Panc1 (cell line): Measurements from ENCODE around the gene FAM200B. TPM values are rescaled to one million over a fixed set of nuclear protein-coding genes. Genes with fewer than 3 reads are reported as not detected.

Experiments
- ATAC-seq: fragments of 200-7000 bp; cut with Tn5 transposase; 2 replicates; pipeline ENCODE4 v1.9.1; 2020; ENCODE audit warnings: mild to moderate bottlenecking, moderate library complexity
- BruUV-seq: library from RNA; stranded (reverse); fragments of 400-500 nt; replicated peaks from 2 replicates; lab custom pipeline; 2021; lab: Mats Ljungman, UMichigan
- CTCF ChIA-PET: fragments of 300-600 bp; sonication (Branson Sonifier 250); formaldehyde crosslinking; loops from one replicate; lab custom pipeline; 2022; ENCODE audit warnings: antibody characterized with exemption; lab: Charles Lee
- POLR2A ChIA-PET: fragments of 300-600 bp; sonication (Branson Sonifier 250); formaldehyde crosslinking; loops from one replicate; lab custom pipeline; 2022; ENCODE audit warnings: antibody characterized with exemption; lab: Charles Lee
- DNase-seq: peaks from one replicate; pipeline ENCODE4 v3.0.0-alpha.2; 2010; ENCODE audit warnings: low read depth, low spot score
- H3K27ac ChIP-seq: 2 replicates; pipeline ENCODE4 v1.5.1; 2011; ENCODE audit warnings: mild to moderate bottlenecking, low read length, inconsistent platforms
- H3K27me3 ChIP-seq: fragments of 200-500 bp; sonication (Bioruptor generic); 2 replicates; pipeline ENCODE4 v1.6.0; 2014; ENCODE audit warnings: low read length, inconsistent platforms; ENCODE audit not compliant: control insufficient read depth, insufficient read depth
- H3K36me3 ChIP-seq: fragments of 200-500 bp; sonication (Bioruptor generic); 2 replicates; pipeline ENCODE4 v1.5.1; 2014; ENCODE audit warnings: inconsistent platforms, mild to moderate bottlenecking, low read length, moderate library complexity; ENCODE audit not compliant: control insufficient read depth, insufficient read depth
- H3K4me1 ChIP-seq: 2 replicates; pipeline ENCODE4 v1.5.1; 2011; ENCODE audit warnings: inconsistent platforms, mild to moderate bottlenecking, low read length, moderate library complexity; ENCODE audit not compliant: control insufficient read depth, insufficient read depth
- H3K4me3 ChIP-seq, 2 experiments: 2 replicates each; pipeline ENCODE4 v1.5.1; 2011 to 2012; ENCODE audit warnings: low read depth in 2 of 2, low read length in 2 of 2, mild to moderate bottlenecking in 2 of 2, inconsistent platforms in 1 of 2, moderate library complexity in 1 of 2
- H3K9me3 ChIP-seq: fragments of 200-500 bp; sonication (Bioruptor generic); 2 replicates; pipeline ENCODE4 v1.5.1; 2014; ENCODE audit warnings: low read depth, mild to moderate bottlenecking, inconsistent platforms, low read length, moderate library complexity; ENCODE audit not compliant: control insufficient read depth, insufficient read depth
- POLR2AphosphoS5 ChIP-seq: IDR thresholded peaks from 2 replicates; pipeline ENCODE4 v1.6.1; 2012; ENCODE audit warnings: mild to moderate bottlenecking, low read depth, low read length, moderate library complexity
- SIN3A ChIP-seq: IDR thresholded peaks from 2 replicates; pipeline ENCODE4 v1.6.1; 2012; ENCODE audit warnings: low read depth, mild to moderate bottlenecking, low read length, moderate library complexity, borderline replicate concordance; ENCODE audit not compliant: insufficient read depth
- TCF7L2 ChIP-seq: IDR thresholded peaks from 2 replicates; pipeline ENCODE4 v1.6.1; 2011; ENCODE audit warnings: mild to moderate bottlenecking, low read depth, low read length, inconsistent platforms
- in situ Hi-C: cut with HindIII; loops from 2 replicates; pipeline ENCODE4 v1.10.0; 2016; ENCODE audit warnings: low sequenced_read_pairs, low pct_unique_long_range_greater_than_20kb
- intact Hi-C: fragments of 100-400 bp; cut with micrococcal nuclease; formaldehyde crosslinking; loops from one replicate; pipeline ENCODE4 v1.10.0; 2022; ENCODE audit not compliant: unreplicated experiment
- total RNA-seq: library from RNA; stranded (reverse); gene quantifications from one replicate; pipeline ENCODE4 v1.2.1, GENCODE V29; 2021; ENCODE audit not compliant: unreplicated experiment
- TF ChIP-seq, protein P1 (sequence below): fragments of 450-650 bp; IDR thresholded peaks from 2 replicates; pipeline ENCODE4 v1.5.1; 2017; ENCODE audit warnings: mild to moderate bottlenecking
- TF ChIP-seq, protein P2 (sequence below), 2 experiments: IDR thresholded peaks; 2 replicates each; pipeline ENCODE4 v1.6.1; 2011 to 2012; ENCODE audit warnings: low read depth in 2 of 2, control low read depth in 1 of 2, low read length in 1 of 2, mild to moderate bottlenecking in 1 of 2, moderate library complexity in 1 of 2; ENCODE audit not compliant: insufficient read depth in 1 of 2

The FAM200B gene
- total RNA-seq, 1 experiment from 2014 or later: 15.2 TPM

DNA sequence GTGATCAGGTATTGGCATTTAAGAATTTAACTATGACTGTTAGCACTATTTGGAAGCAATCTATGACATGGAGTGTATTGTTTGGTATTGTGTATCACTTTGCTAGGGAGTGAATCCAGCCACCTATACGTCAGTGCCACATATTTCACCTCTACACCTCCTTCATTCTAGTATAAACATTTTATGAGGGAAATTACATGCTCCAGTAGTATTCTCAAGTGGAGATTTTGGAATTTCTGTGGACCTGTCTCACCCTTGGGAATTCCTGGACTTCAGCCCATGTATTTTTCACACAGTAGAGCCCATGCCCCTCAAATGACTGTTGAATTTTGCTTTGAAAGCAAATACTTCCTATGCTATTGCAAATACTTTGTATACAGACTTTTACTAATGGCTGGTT lies 32.5 kb downstream of the FAM200B start:
- H3K27me3 ChIP-seq: no peaks in the 10 kb centered on the region
- ChIA-PET CTCF (no interaction called here), POLR2A (no interaction called here)
- TF ChIP-seq SIN3A: no peak
- TF ChIP-seq TCF7L2: no peak
- no peak for TF ChIP-seq POLR2AphosphoS5
- TF ChIP-seq, protein P1, sequence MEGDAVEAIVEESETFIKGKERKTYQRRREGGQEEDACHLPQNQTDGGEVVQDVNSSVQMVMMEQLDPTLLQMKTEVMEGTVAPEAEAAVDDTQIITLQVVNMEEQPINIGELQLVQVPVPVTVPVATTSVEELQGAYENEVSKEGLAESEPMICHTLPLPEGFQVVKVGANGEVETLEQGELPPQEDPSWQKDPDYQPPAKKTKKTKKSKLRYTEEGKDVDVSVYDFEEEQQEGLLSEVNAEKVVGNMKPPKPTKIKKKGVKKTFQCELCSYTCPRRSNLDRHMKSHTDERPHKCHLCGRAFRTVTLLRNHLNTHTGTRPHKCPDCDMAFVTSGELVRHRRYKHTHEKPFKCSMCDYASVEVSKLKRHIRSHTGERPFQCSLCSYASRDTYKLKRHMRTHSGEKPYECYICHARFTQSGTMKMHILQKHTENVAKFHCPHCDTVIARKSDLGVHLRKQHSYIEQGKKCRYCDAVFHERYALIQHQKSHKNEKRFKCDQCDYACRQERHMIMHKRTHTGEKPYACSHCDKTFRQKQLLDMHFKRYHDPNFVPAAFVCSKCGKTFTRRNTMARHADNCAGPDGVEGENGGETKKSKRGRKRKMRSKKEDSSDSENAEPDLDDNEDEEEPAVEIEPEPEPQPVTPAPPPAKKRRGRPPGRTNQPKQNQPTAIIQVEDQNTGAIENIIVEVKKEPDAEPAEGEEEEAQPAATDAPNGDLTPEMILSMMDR: no peak
- TF ChIP-seq, protein P2, sequence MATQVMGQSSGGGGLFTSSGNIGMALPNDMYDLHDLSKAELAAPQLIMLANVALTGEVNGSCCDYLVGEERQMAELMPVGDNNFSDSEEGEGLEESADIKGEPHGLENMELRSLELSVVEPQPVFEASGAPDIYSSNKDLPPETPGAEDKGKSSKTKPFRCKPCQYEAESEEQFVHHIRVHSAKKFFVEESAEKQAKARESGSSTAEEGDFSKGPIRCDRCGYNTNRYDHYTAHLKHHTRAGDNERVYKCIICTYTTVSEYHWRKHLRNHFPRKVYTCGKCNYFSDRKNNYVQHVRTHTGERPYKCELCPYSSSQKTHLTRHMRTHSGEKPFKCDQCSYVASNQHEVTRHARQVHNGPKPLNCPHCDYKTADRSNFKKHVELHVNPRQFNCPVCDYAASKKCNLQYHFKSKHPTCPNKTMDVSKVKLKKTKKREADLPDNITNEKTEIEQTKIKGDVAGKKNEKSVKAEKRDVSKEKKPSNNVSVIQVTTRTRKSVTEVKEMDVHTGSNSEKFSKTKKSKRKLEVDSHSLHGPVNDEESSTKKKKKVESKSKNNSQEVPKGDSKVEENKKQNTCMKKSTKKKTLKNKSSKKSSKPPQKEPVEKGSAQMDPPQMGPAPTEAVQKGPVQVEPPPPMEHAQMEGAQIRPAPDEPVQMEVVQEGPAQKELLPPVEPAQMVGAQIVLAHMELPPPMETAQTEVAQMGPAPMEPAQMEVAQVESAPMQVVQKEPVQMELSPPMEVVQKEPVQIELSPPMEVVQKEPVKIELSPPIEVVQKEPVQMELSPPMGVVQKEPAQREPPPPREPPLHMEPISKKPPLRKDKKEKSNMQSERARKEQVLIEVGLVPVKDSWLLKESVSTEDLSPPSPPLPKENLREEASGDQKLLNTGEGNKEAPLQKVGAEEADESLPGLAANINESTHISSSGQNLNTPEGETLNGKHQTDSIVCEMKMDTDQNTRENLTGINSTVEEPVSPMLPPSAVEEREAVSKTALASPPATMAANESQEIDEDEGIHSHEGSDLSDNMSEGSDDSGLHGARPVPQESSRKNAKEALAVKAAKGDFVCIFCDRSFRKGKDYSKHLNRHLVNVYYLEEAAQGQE (IDR thresholded peaks at IDR 0.05; ENCODE audit: insufficient read depth in 1 of 2, low read depth in 2 of 2, low read length in 1 of 2): no peak
- no peak overlapping the region for H3K27ac ChIP-seq
- H3K36me3 ChIP-seq: no peaks in the 10 kb centered on the region
- ATAC-seq (no peak), DNase-seq (no peak)
- in situ Hi-C loops (no loop called here), intact Hi-C loops (no loop called here)
- no TSS peak for BruUV-seq
- no peaks in the 10 kb centered on the region for H3K9me3 ChIP-seq
- no peaks in the 10 kb centered on the region for H3K4me1 ChIP-seq
- no peak overlapping the region for H3K4me3 ChIP-seq

DNA sequence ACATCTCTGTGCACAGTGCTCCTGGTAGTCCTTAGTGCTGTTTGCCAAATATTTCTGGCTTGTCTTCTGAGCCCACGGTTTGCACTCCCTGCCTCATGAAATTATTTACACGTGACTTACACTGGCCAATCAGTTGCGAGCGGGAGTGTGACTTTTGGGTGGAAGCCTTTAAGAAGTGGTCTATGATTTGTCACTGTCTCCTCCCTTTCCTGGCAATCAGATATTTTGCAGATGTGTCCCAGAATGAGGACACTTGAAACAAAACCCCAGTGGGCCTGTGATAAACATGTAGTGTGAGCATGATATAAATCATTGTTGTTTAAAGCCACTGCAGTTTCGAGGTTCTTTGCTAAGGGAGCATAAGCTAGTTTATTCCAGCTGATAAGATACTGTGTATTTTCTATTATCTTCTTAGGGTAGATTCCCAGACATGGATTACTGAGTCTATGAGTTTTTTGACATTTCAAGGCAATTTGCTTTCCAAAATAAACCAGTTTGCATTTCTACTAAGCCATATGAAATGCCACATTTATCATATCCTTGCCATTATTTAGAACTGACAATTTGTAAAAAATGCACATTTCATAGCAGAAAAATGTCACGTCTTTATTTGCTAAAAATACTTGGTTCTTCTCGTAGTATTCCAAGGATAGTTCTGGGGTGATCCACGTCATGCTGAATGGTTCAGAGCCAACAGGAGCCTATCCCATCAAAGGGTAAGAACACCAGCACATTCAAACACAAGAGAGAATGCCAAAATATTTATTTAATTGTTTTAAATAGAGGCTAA lies 33.2 kb downstream of the FAM200B start:
- POLR2A ChIA-PET: no interaction called here

More for the DNA sequence above, 33.2 kb downstream of the FAM200B start:
- H3K27ac ChIP-seq: no peak overlapping the region
- CTCF ChIA-PET: no interaction called here
- in situ Hi-C loops (no loop called here), intact Hi-C loops (no loop called here)
- H3K27me3 ChIP-seq: no peaks in the 10 kb centered on the region
- H3K9me3 ChIP-seq: no peaks in the 10 kb centered on the region
- TF ChIP-seq, protein P2 (IDR thresholded peaks at IDR 0.05; ENCODE audit: insufficient read depth in 1 of 2, low read depth in 2 of 2, low read length in 1 of 2): no peak
- TF ChIP-seq SIN3A: no peak
- no peak for TF ChIP-seq TCF7L2
- TF ChIP-seq POLR2AphosphoS5: no peak
- TF ChIP-seq, protein P1: no peak
- no peak overlapping the region for H3K4me3 ChIP-seq
- BruUV-seq: no TSS peak
- no peak for ATAC-seq
- H3K4me1 ChIP-seq: no peaks in the 10 kb centered on the region
- no peak for DNase-seq
- no peaks in the 10 kb centered on the region for H3K36me3 ChIP-seq
